Right lobe of liver (tissue), 4 donors: ENCODE measurements around the gene AARSD1.
"Not testable (repeated sequence)": the region's sequence is repeated elsewhere in the genome, so short reads cannot be mapped to it uniquely, and the experiment has no call there.

ENCODE experiments used
- POLR2A ChIP-seq: fragments of 450-650 bp; IDR thresholded peaks from one replicate; pipeline ENCODE4 v1.6.1; 2017; ENCODE audit warnings: antibody characterized with exemption, mild to moderate bottlenecking
- TF ChIP-seq, protein P1 (sequence below), 4 donors: fragments of 200-600 bp in 3 of 4; fragments of 450-650 bp in 1 of 4; IDR thresholded peaks; one replicate each; pipeline versions ENCODE4 v1.5.1 to v1.8.0; 2016 to 2022; ENCODE audit warnings: antibody characterized with exemption in 4 of 4, mild to moderate bottlenecking in 2 of 4
- donor health status: DM: no; HTN: no; CAD: no.
- donor health status: DM: no; HTN: no; CAD: no.
- donor health status: DM: no; HTN: yes; CAD: no.

DNA sequence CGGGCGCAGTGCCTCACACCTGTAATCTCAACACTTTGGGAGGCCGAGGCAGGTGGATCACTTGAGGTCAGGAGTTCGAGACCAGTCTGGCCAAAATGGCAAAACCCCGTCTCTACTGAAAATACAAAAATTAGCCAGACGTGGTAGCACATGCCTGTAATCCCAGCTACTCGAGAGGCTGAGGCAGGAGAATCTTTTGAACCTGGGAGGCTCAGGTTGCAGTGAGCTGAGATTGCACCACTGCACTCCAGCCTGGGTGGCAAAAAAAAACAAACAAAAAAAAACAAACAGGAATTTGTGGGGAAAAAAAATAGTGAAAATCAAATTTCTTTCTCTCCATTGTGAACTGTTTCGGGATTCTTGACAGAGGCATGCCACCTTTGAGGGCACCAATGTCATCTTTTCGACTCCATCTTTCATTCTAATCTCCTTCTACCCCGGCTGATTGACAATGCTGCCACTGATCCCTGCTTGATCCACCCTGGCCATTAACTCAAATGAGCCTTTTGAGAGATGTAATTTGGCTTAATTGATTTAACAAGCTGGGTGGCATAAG lies 44.7 kb downstream of the AARSD1 start:
- TF ChIP-seq POLR2A: not testable (repeated sequence)
- TF ChIP-seq, protein P1, sequence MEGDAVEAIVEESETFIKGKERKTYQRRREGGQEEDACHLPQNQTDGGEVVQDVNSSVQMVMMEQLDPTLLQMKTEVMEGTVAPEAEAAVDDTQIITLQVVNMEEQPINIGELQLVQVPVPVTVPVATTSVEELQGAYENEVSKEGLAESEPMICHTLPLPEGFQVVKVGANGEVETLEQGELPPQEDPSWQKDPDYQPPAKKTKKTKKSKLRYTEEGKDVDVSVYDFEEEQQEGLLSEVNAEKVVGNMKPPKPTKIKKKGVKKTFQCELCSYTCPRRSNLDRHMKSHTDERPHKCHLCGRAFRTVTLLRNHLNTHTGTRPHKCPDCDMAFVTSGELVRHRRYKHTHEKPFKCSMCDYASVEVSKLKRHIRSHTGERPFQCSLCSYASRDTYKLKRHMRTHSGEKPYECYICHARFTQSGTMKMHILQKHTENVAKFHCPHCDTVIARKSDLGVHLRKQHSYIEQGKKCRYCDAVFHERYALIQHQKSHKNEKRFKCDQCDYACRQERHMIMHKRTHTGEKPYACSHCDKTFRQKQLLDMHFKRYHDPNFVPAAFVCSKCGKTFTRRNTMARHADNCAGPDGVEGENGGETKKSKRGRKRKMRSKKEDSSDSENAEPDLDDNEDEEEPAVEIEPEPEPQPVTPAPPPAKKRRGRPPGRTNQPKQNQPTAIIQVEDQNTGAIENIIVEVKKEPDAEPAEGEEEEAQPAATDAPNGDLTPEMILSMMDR (IDR thresholded peaks at IDR 0.05): not testable (repeated sequence)
